OCI-M2 (cell line): ENCODE data around the gene CD93.

Experiments
- DNase-seq: peaks from one replicate; lab custom pipeline; 2025; ENCODE audit not compliant: unreplicated experiment; lab: John Stamatoyannopoulos, UW

The CD93 gene

DNA sequence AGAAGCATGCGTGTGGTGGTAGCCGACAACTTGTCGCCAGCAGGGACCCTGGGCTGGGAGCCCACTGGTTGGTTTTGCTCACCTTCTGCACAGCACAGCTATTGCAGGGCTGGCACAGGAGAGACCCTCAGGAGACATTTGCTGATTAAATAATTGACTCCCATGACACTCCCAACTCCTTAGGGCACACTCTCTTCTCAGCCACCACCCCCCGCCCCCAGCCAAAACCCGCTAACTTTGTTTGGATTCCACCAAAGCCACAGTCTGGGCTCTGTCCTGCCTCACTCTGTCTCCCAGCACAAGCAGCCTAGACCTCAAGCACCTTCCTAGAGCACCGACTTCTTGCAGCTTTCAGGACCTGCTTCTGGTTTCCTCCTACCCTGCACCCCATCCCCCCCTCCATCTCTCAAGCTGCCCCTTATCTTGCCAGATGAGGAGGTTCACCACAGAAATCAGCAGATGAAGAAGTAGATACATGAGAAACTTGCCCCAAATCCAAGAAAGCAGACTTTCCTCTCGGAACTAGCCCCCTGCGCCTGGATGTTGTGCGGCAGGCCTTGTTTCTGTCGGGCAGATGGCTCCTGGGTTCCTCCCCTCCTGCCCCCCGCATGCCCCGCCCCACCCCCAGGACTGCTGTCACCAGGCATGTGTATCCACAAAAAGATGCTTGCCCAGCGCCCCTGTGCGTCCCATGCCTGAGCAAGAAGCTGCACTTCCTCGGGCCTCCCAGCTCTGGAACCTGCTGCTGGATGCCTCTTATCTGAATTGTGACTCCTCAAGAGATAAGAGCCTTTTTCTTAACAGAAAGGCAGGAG is 35.0 kb upstream of the CD93 start:
- no peak for DNase-seq

DNA sequence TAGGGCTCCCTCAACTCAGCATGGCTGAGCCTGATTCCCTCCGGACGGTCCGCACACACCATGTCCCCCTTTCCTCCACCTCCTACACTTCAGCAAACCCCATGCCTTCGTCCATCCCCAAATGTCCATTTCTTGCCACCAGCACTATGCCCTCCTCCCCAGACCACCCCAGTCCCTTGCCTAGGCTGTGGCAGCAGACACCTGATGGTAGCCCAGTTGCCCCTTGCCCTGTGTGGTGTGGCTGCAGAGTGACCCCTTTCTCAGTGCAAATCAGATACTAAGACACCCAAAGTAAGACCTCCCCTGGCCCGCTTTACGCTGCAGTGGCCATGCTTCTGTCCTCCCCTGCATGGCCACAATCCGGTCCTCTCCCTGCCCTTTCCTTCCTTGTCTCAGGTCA is 34.1 kb upstream of the CD93 start:
- no peak for DNase-seq

DNA sequence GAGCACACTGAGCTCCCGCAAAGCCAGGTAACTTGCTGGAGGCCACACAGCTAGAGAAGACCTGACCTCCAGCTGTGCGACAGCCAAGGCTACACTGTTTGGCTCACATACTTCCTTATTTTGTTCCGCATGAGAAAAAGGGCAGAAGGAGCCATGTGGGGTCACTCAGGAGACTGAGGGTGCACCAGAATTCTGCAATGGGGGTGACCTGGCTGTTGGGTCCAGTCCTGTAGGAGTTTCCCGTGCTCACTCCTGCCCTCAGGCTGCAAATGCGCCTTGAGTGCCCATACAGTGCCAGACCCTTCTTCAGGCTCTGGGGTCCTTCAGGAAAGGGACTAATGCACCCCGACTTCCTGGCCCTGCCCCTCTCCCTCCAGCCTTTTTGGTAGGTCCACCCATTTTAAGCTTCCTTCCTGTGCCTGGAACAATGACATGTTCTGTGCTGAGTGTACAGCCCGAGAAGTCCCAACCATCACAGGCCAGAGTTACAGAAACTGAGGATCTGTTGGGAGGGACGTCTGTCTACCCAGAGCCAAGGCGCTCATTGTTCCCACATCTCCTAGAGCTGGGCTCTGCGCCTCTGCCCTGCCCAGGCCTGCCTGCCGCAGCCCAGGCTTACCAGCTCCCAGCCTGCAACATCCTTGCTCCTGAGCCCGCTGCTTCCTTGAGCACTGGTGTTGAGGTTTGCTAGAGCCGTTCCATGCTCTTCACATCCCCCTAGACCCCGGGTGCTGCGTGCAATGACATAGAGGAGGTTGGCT is 33.5 kb upstream of the CD93 start:
- no peak for DNase-seq

DNA sequence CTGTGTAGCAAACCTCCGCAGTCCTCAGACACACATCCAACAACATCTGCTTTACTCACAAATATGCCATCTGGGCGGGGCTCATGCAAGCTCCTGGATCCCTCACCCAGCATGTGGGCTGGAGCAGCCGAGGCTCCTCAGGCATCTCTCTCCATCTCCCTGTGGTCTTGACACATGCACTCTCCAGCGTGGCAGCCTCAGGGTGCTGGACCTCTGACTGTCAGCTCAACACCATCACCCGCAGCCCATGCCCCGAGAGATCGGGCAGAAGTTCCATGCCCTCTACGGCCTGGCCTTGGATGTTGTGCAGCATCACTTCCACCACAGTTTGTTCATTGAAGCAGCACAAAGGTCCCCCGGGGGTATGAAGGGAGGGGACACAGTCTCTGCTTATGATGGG is 32.6 kb upstream of the CD93 start:
- DNase-seq = no peak

DNA sequence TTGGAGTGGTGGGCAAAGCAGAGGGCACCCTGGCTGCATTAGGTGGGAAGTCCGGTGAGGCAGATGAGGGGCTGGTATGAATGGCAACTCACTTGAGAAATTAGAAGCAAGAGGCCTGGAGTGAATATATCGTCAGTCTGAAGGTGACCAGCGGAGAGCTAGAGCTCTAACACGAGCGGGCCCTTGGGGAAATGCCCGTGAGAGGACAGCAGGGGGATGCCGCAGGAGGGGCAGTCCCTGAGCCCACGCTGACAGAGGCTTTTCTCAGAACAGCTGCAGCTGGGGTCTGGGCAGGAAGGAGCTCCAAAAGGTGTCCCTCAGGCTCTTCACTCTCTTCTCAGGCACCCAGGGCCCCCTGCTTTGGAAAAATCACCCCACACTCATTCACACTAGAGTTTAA is 32.0 kb upstream of the CD93 start:
- no peak for DNase-seq

DNA sequence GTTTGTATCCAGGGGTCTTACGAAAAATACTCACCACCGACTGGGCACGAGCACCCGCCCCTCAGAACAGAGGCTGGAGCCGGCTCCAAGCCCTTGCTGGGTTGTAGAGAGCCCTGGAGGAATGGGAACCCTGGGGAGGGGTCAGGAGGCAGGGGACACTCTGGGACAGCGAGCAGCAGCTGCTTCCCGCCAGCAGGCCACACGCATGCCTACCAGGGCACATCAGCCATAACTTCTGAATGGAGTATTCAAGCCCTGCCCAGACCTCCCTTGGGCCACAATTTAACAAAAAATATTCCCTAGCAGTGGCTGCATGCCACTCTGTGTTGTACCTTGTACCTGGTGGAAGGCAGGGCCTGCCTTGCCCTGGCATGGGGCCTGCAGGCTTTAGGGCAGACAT is 31.6 kb upstream of the CD93 start:
- DNase-seq = no peak

DNA sequence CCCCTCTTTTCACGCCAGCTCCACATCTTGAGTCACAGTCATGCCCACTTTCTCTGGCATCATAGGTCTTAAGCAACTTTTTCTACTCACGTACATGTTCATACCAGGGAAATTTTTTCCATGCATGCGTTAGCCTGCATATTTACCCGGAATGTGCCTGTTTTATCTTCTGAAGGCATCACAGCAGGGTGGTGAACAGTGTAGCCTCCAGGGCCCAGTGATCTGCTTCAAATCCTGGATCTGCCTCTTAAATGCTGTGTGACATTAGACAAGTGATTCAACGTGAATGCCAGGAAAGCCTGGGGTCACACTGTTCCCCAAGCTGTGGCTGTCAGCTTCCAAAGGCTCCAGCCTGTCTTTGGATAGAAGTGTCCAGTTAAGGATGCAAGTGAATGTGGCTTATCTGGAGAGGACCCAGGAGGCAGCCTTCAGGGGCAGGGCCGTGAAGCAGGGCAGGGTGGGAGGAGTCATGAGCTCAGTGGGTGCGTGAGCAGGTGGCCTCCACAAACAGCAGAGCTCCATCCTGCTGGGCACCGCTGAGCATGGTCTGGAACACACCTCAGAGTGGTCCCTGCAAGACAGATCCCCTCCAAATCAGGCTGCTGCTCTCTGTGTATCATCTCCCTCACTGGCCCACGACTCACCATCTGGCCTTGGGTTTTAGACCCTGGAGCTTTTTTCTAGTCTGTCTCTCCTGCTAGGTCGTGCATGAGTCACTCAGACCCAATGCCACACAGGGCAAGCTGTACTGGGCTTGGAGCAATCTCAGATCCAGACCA is 30.4 kb upstream of the CD93 start:
- DNase-seq = no peak

DNA sequence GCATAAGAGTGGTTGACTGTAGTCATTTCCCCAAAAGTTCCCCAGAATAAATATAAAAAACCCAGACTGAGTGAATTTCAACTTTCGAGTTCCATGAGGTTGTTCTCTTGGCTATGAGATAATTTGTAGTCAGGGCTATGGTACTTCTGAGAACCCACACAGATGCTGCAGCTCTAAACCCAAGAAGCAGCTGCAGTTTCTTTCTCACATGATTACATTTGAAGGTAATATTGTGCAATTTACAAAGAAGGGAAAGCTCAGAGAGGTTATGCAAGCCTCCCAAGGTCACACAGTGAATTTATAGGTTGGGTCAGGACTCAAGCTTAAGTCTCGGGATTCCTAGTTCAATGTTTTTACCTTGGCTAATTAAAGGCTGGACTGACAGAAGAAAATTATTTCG is 29.7 kb upstream of the CD93 start:
- no peak for DNase-seq

DNA sequence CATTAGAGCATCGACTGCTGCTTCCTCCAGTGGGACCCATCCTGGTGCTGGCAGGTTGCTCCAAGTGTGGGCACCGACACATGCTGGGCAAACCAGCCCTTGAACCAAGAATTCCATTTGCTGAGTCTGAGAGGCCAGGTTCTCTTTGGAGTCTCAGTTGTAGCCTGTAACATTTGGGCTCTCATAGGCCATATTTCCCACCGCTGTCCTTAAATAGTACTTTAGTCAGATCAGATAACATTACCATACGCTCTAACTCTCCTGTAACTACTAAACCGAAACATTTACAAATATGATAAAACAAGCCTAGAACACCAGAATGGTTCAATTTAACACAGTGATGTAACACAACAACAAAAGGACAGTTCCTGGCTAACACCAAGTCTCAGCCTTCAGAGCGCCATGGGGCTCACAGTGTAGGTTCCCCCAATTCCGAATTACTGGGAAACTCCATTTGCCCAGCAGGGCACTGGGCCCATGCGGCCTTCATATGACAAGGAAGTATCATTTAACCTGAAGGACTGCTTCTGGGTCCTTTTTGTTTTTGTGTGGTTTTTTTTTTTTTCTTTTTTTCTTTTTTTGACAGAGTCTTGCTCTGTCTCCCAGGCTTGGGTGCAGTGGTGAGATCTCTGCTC is 28.4 kb upstream of the CD93 start:
- no peak for DNase-seq

DNA sequence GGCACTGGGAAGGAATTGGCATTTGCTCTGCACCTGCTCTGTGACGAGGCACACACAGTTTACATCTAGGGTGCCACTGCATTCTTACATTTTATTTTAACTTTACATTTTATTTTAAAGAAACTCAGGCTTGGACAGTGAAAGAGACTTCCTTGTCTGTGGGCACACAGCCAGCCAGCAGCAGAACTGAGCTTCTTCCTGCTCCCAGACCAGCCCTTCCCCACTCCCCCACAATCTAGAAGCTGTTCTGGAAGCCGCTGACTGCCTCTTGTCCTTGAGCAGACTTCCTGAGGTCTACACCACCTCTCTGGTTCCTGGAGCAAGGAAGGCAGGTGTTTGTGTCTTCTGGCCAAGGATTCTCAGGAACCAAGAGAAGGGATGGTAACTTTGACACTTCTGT is 27.9 kb upstream of the CD93 start:
- no peak for DNase-seq

DNA sequence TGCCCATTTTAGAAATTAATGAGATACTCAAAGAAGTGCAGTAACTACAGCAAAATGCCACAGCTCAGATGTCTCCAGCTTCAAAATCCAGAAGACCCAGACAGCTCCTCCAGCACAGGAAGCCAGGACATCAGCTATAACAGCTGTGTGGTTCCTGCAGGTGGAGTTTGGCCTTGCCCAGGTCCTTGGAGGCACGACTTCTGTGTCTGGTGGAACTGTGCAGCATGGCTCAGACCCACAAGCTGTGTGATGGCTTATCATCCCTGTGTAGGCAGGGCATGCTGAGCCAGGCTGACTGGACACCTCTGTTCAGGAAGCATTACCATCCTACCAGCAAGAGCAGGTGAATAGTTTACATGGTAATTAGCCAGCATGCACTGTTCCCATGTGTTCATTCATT is 26.5 kb upstream of the CD93 start:
- no peak for DNase-seq

DNA sequence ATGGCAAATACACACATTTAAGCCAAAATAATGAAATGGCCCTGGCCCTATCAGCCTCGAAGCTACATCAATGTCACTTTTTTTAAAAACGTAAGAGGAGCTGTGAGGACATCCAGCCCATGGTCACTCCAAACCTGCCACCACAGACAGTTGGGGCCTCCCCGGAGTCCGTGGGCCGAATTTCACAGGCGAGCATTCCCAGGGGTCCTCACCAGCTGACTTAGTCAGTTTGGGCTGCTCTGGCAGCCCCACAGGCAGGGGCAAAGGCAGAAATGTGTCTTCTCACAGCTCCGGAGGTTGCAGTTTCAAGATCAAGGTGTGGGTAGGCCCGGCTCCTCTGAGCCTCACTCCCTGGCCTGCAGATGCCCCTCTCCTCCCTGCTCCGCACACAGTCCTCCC is 25.8 kb upstream of the CD93 start:
- DNase-seq = no peak

DNA sequence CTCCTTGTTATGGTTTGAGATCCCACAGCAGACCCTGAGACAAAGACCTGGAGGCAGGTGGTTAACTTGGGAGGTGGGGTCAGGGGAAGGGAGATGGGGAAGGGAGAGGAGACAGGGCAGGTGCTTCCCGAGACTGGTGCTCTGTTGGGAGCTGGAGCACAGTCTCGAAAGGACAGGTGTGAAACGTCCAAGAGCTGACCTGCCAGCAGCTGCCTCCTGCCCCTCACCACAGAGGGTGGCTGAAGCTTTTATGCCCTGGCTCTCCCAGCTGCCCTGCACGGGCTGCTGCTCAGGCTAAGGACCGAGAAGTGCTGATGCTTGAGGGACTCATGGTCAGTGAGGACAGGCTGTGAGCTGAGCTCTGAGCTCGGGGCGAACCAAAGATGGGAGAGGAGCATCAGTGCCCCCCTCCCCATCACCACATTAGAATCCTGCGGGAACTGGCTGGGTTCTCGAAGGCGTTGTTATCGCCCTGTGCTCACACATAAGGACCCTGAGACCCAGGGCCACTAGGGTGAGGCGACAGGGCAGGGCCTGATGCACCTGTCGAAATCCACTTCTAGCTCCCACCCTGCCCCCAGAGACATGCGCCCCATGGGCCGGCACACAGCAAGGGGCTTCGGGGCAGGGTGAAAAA is 25.3 kb upstream of the CD93 start:
- no peak for DNase-seq

DNA sequence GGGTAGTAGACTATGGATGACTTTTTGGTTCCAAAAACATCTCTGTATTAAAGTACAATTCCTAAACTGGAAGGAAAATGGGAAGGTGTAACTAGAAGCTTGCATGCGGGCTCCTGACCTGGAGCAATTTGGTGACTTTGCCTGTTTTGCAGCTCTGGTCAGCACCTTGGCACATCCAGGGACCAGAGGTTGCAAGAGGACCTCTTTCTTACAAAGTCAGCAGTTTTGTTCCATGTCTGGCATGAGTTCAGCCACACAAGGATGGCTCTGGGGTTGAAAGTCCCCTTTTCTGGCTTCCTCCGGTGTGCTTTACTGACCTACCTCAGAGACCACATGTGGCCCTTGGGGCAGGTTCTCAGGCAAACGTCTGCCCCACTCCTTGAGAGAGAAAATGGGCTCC is 22.7 kb upstream of the CD93 start:
- no peak for DNase-seq

DNA sequence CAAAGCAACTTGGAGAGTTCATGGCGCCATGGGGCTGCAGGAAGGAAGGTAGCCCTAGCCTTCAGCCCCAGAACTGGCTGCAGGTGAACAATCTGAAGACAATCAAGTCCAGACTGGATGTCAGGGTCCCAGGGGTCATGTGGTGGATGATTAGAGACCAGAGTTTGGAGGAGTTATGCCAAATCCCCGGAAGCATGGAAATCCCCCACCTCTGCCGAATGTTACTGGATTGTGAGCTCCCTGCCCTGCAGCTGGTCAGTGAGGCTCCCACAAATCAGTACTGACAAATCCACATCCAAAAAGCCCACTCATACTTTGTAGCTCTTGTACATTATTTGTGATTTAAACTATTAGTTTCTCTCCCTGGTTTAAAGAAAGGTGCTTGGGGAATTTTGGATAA is 21.3 kb upstream of the CD93 start:
- no peak for DNase-seq

DNA sequence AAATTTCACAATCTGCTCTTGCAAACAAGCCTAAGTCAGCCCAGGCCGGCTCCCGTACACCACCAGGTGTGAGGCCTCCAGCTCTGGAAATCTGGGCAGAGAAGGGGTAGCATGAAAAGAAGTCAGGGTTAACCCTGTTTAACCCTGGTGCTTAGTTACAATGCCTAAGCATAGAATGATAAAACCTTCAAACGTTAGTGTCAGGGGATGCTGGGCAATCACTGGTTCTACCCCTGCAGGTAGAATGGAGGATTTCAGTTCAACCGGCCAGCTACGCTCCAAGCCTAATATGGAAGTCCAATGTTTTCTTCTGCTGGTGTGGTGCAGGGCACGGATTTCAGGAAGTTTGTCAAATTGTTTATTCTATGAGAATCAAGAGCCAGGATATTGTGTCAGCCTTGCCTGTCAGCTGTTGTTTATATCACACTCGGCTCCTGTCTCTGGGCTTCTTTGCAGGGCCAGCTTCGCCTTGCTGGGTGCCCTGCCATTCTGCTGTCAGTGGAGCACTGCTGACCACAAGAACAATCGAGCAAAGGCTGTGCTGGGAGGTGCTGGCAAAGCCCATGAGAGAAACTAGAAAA is 20.2 kb upstream of the CD93 start:
- DNase-seq = no peak

DNA sequence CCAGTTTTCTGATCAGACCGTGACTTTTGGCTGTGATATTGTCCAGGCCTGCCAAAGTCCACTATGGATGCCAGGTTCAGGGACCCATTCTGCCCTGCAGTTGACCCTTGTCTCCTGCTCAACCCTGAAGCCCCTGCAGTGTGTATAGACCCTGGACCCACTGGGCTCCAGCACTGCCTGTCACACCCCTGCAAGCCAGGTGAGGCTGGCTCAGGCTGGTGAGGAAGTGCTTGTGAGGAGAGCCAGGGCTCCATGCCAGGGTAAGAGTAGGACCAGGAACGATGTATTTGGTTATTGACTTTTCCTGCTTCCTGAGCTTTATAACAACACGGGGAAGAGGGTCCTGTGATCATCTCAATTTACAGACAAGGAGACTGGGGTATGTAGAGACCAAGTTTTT is 19.1 kb upstream of the CD93 start:
- DNase-seq = no peak

DNA sequence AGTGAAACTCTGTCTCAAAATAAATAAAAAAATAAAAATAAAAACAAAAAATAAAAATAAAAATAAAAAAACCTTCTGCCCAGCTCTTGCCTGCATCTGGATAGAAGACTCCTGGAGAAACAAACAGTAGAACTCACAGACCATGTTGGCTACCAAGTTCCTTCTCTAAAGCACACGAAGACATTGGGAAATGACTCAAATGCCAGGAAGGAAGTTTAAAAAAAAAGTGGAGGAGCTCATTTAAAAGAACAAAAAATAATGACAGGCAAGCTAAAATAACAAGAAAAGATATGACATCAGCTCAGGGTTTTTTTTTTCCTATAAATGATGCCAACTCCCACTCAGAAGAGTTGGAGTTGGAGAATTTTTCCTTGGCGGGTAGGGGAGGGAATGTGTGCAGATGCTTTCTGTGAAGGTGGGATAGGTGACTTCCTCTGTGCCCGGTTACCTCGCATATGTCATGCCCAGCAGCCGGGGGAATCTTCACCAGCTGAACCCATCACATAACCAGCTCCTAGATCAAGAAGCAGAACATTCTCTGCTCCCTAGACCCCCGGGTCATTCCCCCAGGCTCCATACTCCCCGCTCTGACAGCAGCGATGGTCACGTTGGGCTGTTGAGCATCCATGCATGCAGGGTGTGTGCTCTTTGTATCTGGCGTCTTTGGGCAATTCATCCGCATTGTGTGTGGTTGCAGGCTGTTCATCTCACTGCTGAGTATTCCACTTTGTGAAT is 17.3 kb upstream of the CD93 start:
- DNase-seq = no peak

DNA sequence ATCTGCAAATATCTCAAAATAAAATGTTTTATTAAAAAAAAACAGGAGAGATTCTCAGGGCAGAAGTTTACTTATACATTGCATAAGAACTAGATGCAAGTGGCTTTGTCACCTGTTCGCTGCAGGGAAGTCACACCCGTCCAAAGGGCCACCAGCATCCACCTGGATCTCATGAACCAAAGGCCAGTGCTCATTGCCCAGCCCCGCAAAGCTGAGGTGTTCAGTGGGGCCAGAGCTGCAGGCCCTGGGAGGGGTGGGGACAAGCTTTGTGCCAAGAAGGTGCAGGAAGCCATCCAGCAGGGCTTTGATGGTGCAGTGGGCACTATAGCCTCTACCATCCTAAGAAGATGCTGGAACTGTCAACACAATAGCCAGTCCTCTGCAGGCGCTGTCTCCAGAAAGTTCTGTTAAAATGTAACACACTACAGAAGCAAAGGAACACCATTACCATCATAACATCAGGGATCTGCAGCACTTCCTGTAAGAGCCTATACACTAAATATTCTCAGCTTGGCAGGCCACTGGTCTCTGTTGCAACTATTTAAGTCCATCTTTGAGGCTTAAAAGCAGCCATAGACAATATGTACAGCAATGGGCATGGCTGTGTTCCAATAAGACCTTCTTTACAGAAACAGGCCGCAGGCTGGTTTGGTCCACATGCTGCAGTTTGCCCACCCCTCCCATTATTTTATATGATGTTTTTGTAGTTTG is 15.7 kb upstream of the CD93 start:
- no peak for DNase-seq
